H1 (cell line): ENCODE measurements around the gene ZW10. TPM values are rescaled to one million over a fixed set of nuclear protein-coding genes. Genes with fewer than 3 reads are reported as not detected.

Source experiments
- CTCF ChIA-PET: fragments of 300-600 bp; sonication (Branson Sonifier 250); formaldehyde crosslinking; loops from one replicate; lab custom pipeline; 2021; ENCODE audit not compliant: partially characterized antibody; lab: Charles Lee
- POLR2A ChIA-PET: fragments of 300-600 bp; sonication (Branson Sonifier 250); formaldehyde crosslinking; loops from one replicate; lab custom pipeline; 2021; ENCODE audit warnings: inconsistent platforms; ENCODE audit not compliant: partially characterized antibody; lab: Charles Lee
- DNase-seq, 2 experiments: peaks; one replicate each; pipeline versions ENCODE4 v3.0.0 to v3.0.0-alpha.2; 2010 to 2022; ENCODE audit warnings: low spot score in 2 of 2, low read depth in 1 of 2, mixed read lengths in 1 of 2
- FAIRE-seq: peaks from 2 replicates; lab custom pipeline; 2011; peaks lifted over from hg19 to GRCh38; lab: Jason Lieb, UNC
- H2AFZ ChIP-seq: 2 replicates; pipeline ENCODE4 v1.8.1; 2012; ENCODE audit warnings: low read length, inconsistent platforms
- H2AK5ac ChIP-seq: 2 replicates; pipeline ENCODE4 v1.6.1; 2013; ENCODE audit warnings: low read depth, low read length
- H2BK120ac ChIP-seq: replicated peaks from 2 replicates; pipeline ENCODE3; 2013; ENCODE audit warnings: low read depth, low read length, inconsistent platforms
- H2BK12ac ChIP-seq: 2 replicates; pipeline ENCODE4 v1.6.1; 2013; ENCODE audit warnings: low read depth, low read length
- H2BK15ac ChIP-seq: 2 replicates; pipeline ENCODE4 v1.6.1; 2013; ENCODE audit warnings: low read length
- H2BK20ac ChIP-seq: 2 replicates; pipeline ENCODE4 v1.6.1; 2013; ENCODE audit warnings: low read length
- H2BK5ac ChIP-seq: 2 replicates; pipeline ENCODE4 v1.6.1; 2013; ENCODE audit warnings: low read depth, low read length
- H3K14ac ChIP-seq: 2 replicates; pipeline ENCODE4 v1.6.1; 2013; ENCODE audit warnings: inconsistent platforms; ENCODE audit not compliant: insufficient read length
- H3K18ac ChIP-seq: 2 replicates; pipeline ENCODE4 v1.6.1; 2013; ENCODE audit warnings: low read length; ENCODE audit errors: extremely low read depth
- H3K23ac ChIP-seq: 2 replicates; pipeline ENCODE4 v1.6.1; 2013; ENCODE audit warnings: inconsistent platforms; ENCODE audit not compliant: insufficient read length
- H3K23me2 ChIP-seq: 2 replicates; pipeline ENCODE4 v1.6.1; 2013; ENCODE audit warnings: low read depth, low read length
- H3K27ac ChIP-seq: 2 replicates; pipeline ENCODE4 v1.6.1; 2011; ENCODE audit warnings: low read depth, low read length, inconsistent platforms
- H3K27me3 ChIP-seq, 4 experiments: replicated peaks in 1 of 4; 1 replicate in 1 of 4; 2 replicates in 3 of 4; pipeline versions ENCODE4 v1.6.1 to v1.8.1; 2011 to 2013; ENCODE audit warnings: low read length in 3 of 4, mild to moderate bottlenecking in 3 of 4, inconsistent platforms in 2 of 4, mixed read lengths in 2 of 4, moderate library complexity in 1 of 4; ENCODE audit not compliant: control insufficient read depth in 3 of 4, insufficient read depth in 3 of 4; ENCODE audit errors: extremely low read depth in 1 of 4
- H3K36me3 ChIP-seq, 4 experiments: 2 replicates each; pipeline versions ENCODE4 v1.6.1 to v1.8.1; 2011 to 2013; ENCODE audit warnings: mild to moderate bottlenecking in 4 of 4, low read length in 3 of 4, moderate library complexity in 2 of 4, control low read depth in 1 of 4, inconsistent platforms in 1 of 4; ENCODE audit not compliant: insufficient read depth in 4 of 4, control insufficient read depth in 2 of 4
- H3K4ac ChIP-seq: replicated peaks from 2 replicates; pipeline ENCODE3; 2013; ENCODE audit warnings: low read length, low read depth, mixed read lengths, inconsistent platforms; ENCODE audit not compliant: insufficient read length
- H3K4me1 ChIP-seq, 4 experiments: replicated peaks in 1 of 4; 1 replicate in 1 of 4; 2 replicates in 3 of 4; pipeline versions ENCODE4 v1.6.1 to v1.8.1; 2011 to 2013; ENCODE audit warnings: low read length in 3 of 4, inconsistent platforms in 2 of 4, mixed read lengths in 1 of 4; ENCODE audit not compliant: insufficient read depth in 4 of 4, control insufficient read depth in 3 of 4
- H3K4me2 ChIP-seq, 2 experiments: 2 replicates each; pipeline versions ENCODE4 v1.6.1 to v1.8.1; 2011 to 2013; ENCODE audit warnings: low read depth in 2 of 2, low read length in 2 of 2, control low read depth in 1 of 2, inconsistent platforms in 1 of 2, mild to moderate bottlenecking in 1 of 2; ENCODE audit not compliant: insufficient read depth in 1 of 2
- H3K4me3 ChIP-seq, 4 experiments: fragments of 200-600, 300-600 bp in 1 of 4; sonication (generic), shearing (Covaris generic), sonication (Bioruptor Twin) in 1 of 4; 2 replicates each; pipeline versions ENCODE4 v1.5.1 to v1.8.1; 2011 to 2016; ENCODE audit warnings: low read length in 4 of 4, low read depth in 3 of 4, control low read depth in 2 of 4, inconsistent platforms in 2 of 4, mild to moderate bottlenecking in 2 of 4, mixed read lengths in 1 of 4, moderate library complexity in 1 of 4; ENCODE audit not compliant: insufficient read depth in 2 of 4; ENCODE audit errors: extremely low read depth in 1 of 4
- H3K56ac ChIP-seq: replicated peaks from 2 replicates; pipeline ENCODE3; 2013; ENCODE audit warnings: low read depth, mild to moderate bottlenecking, mixed read lengths, low read length, inconsistent platforms; ENCODE audit not compliant: insufficient read length
- H3K79me1 ChIP-seq: 2 replicates; pipeline ENCODE4 v1.6.1; 2013; ENCODE audit warnings: low read depth, low read length, control low read depth
- H3K79me2 ChIP-seq, 2 experiments: 2 replicates each; pipeline versions ENCODE4 v1.6.1 to v1.8.1; 2012 to 2013; ENCODE audit warnings: low read length in 2 of 2, mild to moderate bottlenecking in 2 of 2, inconsistent platforms in 1 of 2; ENCODE audit not compliant: insufficient read depth in 2 of 2, control insufficient read depth in 1 of 2
- H3K9ac ChIP-seq, 4 experiments: replicated peaks in 1 of 4; 1 replicate in 1 of 4; 2 replicates in 3 of 4; pipeline versions ENCODE4 v1.6.1 to v1.8.1; 2011 to 2013; ENCODE audit warnings: low read depth in 3 of 4, low read length in 3 of 4, control low read depth in 2 of 4, mild to moderate bottlenecking in 2 of 4, moderate library complexity in 2 of 4, inconsistent platforms in 1 of 4; ENCODE audit errors: extremely low read depth in 1 of 4
- H3K9me3 ChIP-seq, 2 experiments: 2 replicates each; pipeline versions ENCODE4 v1.6.1 to v1.8.1; 2012 to 2013; ENCODE audit warnings: mild to moderate bottlenecking in 2 of 2, moderate library complexity in 2 of 2, control low read depth in 1 of 2, inconsistent platforms in 1 of 2, low read depth in 1 of 2, low read length in 1 of 2, mixed read lengths in 1 of 2; ENCODE audit not compliant: insufficient read depth in 2 of 2
- H4K20me1 ChIP-seq, 2 experiments: replicated peaks in 1 of 2; 2 replicates each; pipeline versions ENCODE3 to v1.8.1; 2011 to 2013; ENCODE audit warnings: inconsistent platforms in 2 of 2, low read length in 2 of 2, mild to moderate bottlenecking in 1 of 2; ENCODE audit not compliant: insufficient read depth in 2 of 2, control insufficient read depth in 1 of 2
- H4K5ac ChIP-seq: 2 replicates; pipeline ENCODE4 v1.6.1; 2013; ENCODE audit warnings: low read length, low read depth, mixed read lengths, inconsistent platforms; ENCODE audit not compliant: insufficient read length
- H4K8ac ChIP-seq: 2 replicates; pipeline ENCODE4 v1.8.0; 2013; ENCODE audit warnings: mild to moderate bottlenecking, moderate library complexity, low read length, inconsistent platforms; ENCODE audit not compliant: insufficient read depth; ENCODE audit errors: extremely low read depth
- H4K91ac ChIP-seq: replicated peaks from 2 replicates; pipeline ENCODE3; 2013; ENCODE audit warnings: low read length, mixed read lengths, inconsistent platforms; ENCODE audit not compliant: insufficient read length
- ASH2L ChIP-seq: fragments of 200-600, 300-600 bp; sonication (generic); IDR thresholded peaks from one replicate; pipeline ENCODE4 v1.7.1; 2017; ENCODE audit warnings: low read length
- CBX8 ChIP-seq: fragments of 300-800, 300-1000 bp; sonication (generic); IDR thresholded peaks from 2 replicates; pipeline ENCODE4 v1.7.1; 2016; ENCODE audit warnings: low read depth, low read length, borderline replicate concordance
- CHD2 ChIP-seq: IDR thresholded peaks from 2 replicates; pipeline ENCODE4 v1.6.1; 2012; ENCODE audit warnings: low read length, improper control_type of control experiment
- CTBP2 ChIP-seq: IDR thresholded peaks from 2 replicates; pipeline ENCODE4 v1.7.0; 2011; ENCODE audit warnings: borderline replicate concordance, mild to moderate bottlenecking, moderate library complexity, mixed read lengths, low read length; ENCODE audit not compliant: insufficient read depth, insufficient read length
- FOSL1 ChIP-seq: IDR thresholded peaks from 2 replicates; pipeline ENCODE4 v1.6.1; 2011; ENCODE audit warnings: mild to moderate bottlenecking, low read depth, low read length, moderate library complexity; ENCODE audit not compliant: insufficient read depth
- JUND ChIP-seq: IDR thresholded peaks from 2 replicates; pipeline ENCODE4 v1.6.1; 2011; ENCODE audit warnings: mild to moderate bottlenecking, improper control_type of control experiment, low read length
- NANOG ChIP-seq: IDR thresholded peaks from 2 replicates; pipeline ENCODE4 v1.6.1; 2011; ENCODE audit warnings: low read length, low read depth, mild to moderate bottlenecking, inconsistent platforms; ENCODE audit not compliant: insufficient read depth, poor library complexity, severe bottlenecking
- RAD21 ChIP-seq, 2 experiments: IDR thresholded peaks in 1 of 2; conservative IDR thresholded peaks in 1 of 2; 2 replicates each; pipeline ENCODE4 v1.6.1; 2011; ENCODE audit warnings: low read depth in 2 of 2, low read length in 2 of 2, improper control_type of control experiment in 1 of 2, inconsistent platforms in 1 of 2, mild to moderate bottlenecking in 1 of 2, moderate library complexity in 1 of 2
- RNF2 ChIP-seq: fragments of 200-900, 300-1000 bp; sonication (generic); IDR thresholded peaks from 2 replicates; pipeline ENCODE4 v1.7.1; 2016; ENCODE audit warnings: borderline replicate concordance, low read depth, mild to moderate bottlenecking, antibody characterized with exemption, low read length; ENCODE audit not compliant: poor library complexity, severe bottlenecking; ENCODE audit errors: missing control alignments
- SIN3A ChIP-seq, 2 experiments: IDR thresholded peaks in 1 of 2; conservative IDR thresholded peaks in 1 of 2; 2 replicates each; pipeline ENCODE4 v1.6.1; 2011 to 2012; ENCODE audit warnings: low read length in 2 of 2, improper control_type of control experiment in 1 of 2, low read depth in 1 of 2, mild to moderate bottlenecking in 1 of 2
- SIX5 ChIP-seq: IDR thresholded peaks from 2 replicates; pipeline ENCODE4 v1.6.1; 2011; ENCODE audit warnings: mild to moderate bottlenecking, low read depth, low read length
- SP1 ChIP-seq: IDR thresholded peaks from 2 replicates; pipeline ENCODE4 v1.6.1; 2011; ENCODE audit warnings: low read depth, low read length
- TBP ChIP-seq: IDR thresholded peaks from 2 replicates; pipeline ENCODE4 v1.6.1; 2011; ENCODE audit warnings: low read depth, low read length, improper control_type of control experiment
- TEAD4 ChIP-seq: IDR thresholded peaks from 2 replicates; pipeline ENCODE4 v1.6.1; 2012; ENCODE audit warnings: low read depth, low read length, inconsistent platforms, mixed read lengths
- WGBS, 2 experiments: shearing (Covaris generic) in 1 of 2; methylation state at CpG; one replicate each; pipeline versions ENCODE4 v1.1.6 to v1.1.7; 2013 to 2015; ENCODE audit warnings: low lambda C conversion rate in 2 of 2, mixed read lengths in 2 of 2, inconsistent platforms in 1 of 2, low coverage in 1 of 2, missing lambda C conversion rate in 1 of 2; ENCODE audit not compliant: insufficient replicate concordance in 2 of 2, insufficient coverage in 1 of 2, insufficient read length in 1 of 2; ENCODE audit errors: extremely low coverage in 1 of 2, missing lambda C conversion rate in 1 of 2; 5-methylcytosine and 5-hydroxymethylcytosine counted together
- polyA plus RNA-seq, 7 experiments: library from polyadenylated mRNA; depleted of rRNA in 3 of 7; stranded (reverse) in 5 of 7; unstranded in 2 of 7; fragments of >200 nt in 5 of 7; fragments of 200-250 nt in 2 of 7; gene quantifications; 1 replicate in 5 of 7; 2 replicates in 1 of 7; 4 replicates in 1 of 7; pipeline versions ENCODE4 v1.2.1 to v1.2.3, GENCODE V29; 2011 to 2013; ENCODE audit warnings: missing spikeins in 2 of 7, mixed read lengths in 2 of 7
- total RNA-seq: library from RNA; stranded (reverse); fragmentation: NEBNext Ultra II Directional; extraction: Animal tissue kit (Norgen Biotek cat#: 25700); gene quantifications from 2 replicates; pipeline ENCODE4 v1.2.1, GENCODE V29; 2021

The ZW10 gene
- total and polyA plus RNA-seq, 2 of the 8 experiments (the other 6 are each of a cell fraction or from before 2014, with no cell fraction given): 9.0 to 25.3 TPM

GRCh38 chr11:113728814-113729213, 44.7 kb downstream of the ZW10 start:
- Histone ChIP-seq H2BK5ac (no peak overlapping the region), H2BK20ac (no peak overlapping the region)
- POLR2A ChIA-PET: interaction anchor here (2.3 kb wide), 1 partner anchor 12 kb away, joined by 8 read pairs; no protein-coding TSS in a partner anchor
- TF ChIP-seq TEAD4: no peak
- TF ChIP-seq SIN3A (conservative IDR thresholded peaks at IDR 0.05 in 1 of 2, IDR thresholded peaks at IDR 0.05 in 1 of 2; ENCODE audit: low read depth in 1 of 2, low read length in 2 of 2): no peak
- TF ChIP-seq NANOG: no peak
- no peak for TF ChIP-seq CHD2
- no peak for TF ChIP-seq CTBP2
- no peak for TF ChIP-seq ASH2L
- no peak for TF ChIP-seq JUND
- TF ChIP-seq RAD21 (IDR thresholded peaks at IDR 0.05 in 1 of 2, conservative IDR thresholded peaks at IDR 0.05 in 1 of 2; ENCODE audit: low read depth in 2 of 2, low read length in 2 of 2): no peak
- TF ChIP-seq FOSL1: no peak
- TF ChIP-seq CBX8: no peak
- no peak for TF ChIP-seq TBP
- no peak for TF ChIP-seq SP1
- TF ChIP-seq RNF2: no peak
- no peak for TF ChIP-seq SIX5

More at GRCh38 chr11:113728814-113729213, 44.7 kb downstream of the ZW10 start:
- H3K18ac ChIP-seq: no peak overlapping the region
- H3K27me3 ChIP-seq: no peaks in the 10 kb centered on the region
- no peak overlapping the region for H3K56ac ChIP-seq
- no peak overlapping the region for H2BK15ac ChIP-seq
- no peak overlapping the region for H3K9ac ChIP-seq
- H3K79me1 ChIP-seq: no peaks in the 10 kb centered on the region
- H3K4ac ChIP-seq: no peak overlapping the region
- no peaks in the 10 kb centered on the region for H3K9me3 ChIP-seq
- H4K20me1 ChIP-seq: no peaks in the 10 kb centered on the region
- no peak overlapping the region for H4K5ac ChIP-seq
- H4K8ac ChIP-seq: no peak overlapping the region
- no peaks in the 10 kb centered on the region for H3K4me1 ChIP-seq
- CTCF ChIA-PET: interaction anchor here (0.5 to 5.8 kb wide), 18 partner anchors 12 to 1143 kb away, joined by 3 to 64 read pairs (median 8); no protein-coding TSS in a partner anchor
- H2BK12ac ChIP-seq: no peak overlapping the region
- no peak overlapping the region for H3K4me2 ChIP-seq
- no peak for FAIRE-seq
- H3K27ac ChIP-seq: no peak overlapping the region
- no peak overlapping the region for H3K4me3 ChIP-seq
- H3K36me3 ChIP-seq: peaks cover 0 to 7% (median 3%) of the 10 kb centered on the region in 4 experiments; a peak in 4 of 8 replicates
- H4K91ac ChIP-seq: no peak overlapping the region
- H2AK5ac ChIP-seq: no peak overlapping the region
- H3K14ac ChIP-seq: no peak overlapping the region
- WGBS, 2 experiments: 93% methylated on average over 3 of the region's 3 CpGs; no CpG with 5 or more reads in 1 of the 2 experiments
- no peak overlapping the region for H2AFZ ChIP-seq
- no peaks in the 10 kb centered on the region for H3K23me2 ChIP-seq
- no peak overlapping the region for H2BK120ac ChIP-seq
- H3K23ac ChIP-seq: no peak overlapping the region
- no peak for DNase-seq
- no peaks in the 10 kb centered on the region for H3K79me2 ChIP-seq
